NCI-H345 treated with DMSO at 0.1 percent for 48 hours (cell line): ENCODE results near the gene ZBED1.
"Not testable (repeated sequence)": the region's sequence is repeated elsewhere in the genome, so short reads cannot be mapped to it uniquely, and the experiment has no call there.

Source experiments
- DNase-seq: peaks from one replicate; lab custom pipeline; 2025; ENCODE audit not compliant: unreplicated experiment; lab: John Stamatoyannopoulos, UW

The ZBED1 gene

DNA sequence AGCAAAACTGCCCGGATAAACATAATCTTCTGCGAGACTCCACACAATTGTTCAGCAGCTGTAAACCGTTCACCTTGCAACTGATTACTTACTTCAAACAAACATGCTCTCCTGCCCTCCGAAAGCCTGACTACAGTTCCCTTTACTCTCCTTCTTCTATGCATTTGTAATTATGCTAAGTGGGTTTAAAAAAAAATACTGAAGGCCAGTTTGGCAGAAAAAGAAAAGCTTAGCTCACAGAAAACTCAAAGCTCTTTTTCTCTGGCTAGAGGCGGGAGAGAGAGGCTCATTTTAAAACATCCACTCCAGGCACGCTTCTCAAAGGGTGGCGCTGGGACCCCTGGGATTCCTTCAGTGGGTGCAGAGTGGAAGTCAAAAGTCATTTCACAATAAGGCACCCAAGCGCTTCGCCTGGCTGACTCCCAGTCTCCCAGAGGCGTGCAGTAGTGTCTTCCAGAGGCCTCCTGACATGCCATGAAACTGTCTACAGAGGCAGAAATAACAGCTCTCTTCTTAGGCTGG, 1.9 kb downstream of the ZBED1 start:
- no peak for DNase-seq

DNA sequence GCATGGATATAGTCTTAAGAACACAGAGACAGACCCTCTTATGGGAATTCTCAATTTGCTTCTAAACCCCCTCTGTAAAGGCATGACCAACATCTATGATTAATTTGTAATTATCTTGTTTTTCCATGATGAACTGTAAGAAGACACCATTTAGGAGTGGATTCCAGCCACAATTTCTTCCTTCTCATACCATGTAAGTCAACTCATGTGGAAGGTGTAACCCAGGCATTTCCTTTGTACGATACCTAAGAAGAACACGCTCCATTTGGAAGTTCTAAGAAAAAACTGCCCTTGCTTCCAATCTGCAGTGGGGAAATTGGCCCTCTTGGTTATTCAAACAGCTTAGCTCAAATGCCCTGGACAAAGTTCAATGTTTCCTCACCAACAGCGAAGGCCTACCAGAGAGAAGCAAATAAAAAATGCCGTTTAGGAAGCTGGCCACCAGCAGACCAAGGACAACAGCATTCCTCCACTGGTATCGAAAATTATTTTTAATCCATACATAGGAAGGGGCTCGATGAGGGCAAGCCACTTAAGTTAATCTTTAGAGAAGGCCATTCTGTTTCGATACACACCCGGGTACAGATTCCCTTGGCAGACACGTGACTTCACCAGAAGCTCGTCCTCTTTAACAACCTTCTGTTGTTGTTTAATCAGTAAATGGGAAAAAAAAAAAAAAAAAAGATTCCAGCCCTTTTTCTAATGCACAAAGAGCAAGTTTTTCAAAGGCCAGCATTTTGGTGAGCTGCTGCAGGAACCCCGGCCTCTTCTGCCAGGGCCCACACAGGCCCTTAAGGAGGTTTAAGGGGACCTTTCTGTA, 2.6 kb downstream of the ZBED1 start:
- no peak for DNase-seq

DNA sequence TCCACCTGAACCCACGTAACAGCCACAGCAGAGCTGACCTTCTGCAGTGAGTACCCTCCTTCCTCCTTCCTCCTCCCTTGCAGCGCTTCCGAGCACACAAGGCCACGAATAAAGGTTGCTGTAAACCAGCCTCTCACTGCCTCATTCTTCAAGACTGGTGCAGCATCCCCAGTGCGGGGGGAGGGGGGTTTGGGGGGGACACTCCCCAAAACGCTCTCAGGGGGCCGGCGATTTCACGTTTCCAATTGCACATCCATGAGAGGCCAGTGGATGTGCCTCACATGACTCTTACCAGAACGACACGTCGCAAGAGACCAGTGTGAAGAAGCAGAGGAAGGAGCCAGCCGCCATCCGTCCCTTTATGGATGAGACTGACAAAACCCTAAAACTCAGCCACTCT, 5.2 kb downstream of the ZBED1 start:
- DNase-seq: no peak

DNA sequence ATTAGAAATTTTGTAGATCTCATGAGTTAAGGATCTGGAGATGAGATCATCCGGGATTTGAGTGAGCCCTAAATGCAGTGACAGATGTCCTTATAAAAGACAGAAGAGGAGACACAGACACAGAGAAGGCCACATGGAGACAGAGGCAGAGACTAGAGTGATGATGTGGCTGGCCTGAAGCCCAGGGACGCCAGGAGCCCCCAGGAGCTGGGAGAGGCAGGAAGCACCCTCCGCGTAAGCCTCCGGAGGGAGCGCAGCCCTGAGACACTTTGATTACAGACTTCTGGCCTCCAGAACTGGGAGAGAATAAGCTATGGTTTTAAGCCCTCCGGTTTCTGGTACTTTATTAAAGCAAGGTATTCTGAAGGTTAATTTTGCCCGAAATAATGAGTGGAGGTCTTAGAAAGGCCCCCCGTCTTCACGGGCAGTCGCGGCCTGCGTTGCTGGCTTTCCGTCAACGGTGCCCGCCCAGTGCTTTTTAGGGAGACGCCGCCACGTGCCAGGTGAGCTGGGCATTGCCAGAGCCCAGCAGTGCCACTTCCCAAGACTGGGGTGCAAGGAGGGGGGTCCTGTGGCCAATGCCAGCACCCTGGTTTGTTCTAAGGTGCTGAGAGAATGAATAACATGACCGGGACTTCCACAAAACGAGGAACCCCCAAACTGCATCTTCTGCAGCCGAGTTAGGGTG, 8.1 kb downstream of the ZBED1 start:
- no peak for DNase-seq

DNA sequence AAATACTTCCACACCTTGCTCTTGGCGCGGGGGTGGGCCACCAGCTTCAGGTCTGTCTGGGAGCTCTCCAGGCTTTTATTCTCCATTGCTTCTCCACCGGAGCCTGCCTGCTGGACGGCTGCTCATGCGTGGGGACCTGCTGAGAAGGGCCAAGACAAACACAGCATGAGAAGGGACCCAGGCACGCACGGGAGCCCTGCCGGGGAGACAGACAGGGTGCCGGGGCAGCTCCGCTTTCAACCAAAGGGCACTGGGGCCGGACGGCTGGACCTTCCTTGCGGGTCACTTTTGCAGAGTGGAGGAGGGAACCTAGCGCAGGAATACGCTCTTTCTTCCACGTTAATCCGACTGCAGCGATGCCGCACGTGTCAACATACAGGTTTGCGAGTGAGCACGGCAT, 10.1 kb downstream of the ZBED1 start:
- no peak for DNase-seq

DNA sequence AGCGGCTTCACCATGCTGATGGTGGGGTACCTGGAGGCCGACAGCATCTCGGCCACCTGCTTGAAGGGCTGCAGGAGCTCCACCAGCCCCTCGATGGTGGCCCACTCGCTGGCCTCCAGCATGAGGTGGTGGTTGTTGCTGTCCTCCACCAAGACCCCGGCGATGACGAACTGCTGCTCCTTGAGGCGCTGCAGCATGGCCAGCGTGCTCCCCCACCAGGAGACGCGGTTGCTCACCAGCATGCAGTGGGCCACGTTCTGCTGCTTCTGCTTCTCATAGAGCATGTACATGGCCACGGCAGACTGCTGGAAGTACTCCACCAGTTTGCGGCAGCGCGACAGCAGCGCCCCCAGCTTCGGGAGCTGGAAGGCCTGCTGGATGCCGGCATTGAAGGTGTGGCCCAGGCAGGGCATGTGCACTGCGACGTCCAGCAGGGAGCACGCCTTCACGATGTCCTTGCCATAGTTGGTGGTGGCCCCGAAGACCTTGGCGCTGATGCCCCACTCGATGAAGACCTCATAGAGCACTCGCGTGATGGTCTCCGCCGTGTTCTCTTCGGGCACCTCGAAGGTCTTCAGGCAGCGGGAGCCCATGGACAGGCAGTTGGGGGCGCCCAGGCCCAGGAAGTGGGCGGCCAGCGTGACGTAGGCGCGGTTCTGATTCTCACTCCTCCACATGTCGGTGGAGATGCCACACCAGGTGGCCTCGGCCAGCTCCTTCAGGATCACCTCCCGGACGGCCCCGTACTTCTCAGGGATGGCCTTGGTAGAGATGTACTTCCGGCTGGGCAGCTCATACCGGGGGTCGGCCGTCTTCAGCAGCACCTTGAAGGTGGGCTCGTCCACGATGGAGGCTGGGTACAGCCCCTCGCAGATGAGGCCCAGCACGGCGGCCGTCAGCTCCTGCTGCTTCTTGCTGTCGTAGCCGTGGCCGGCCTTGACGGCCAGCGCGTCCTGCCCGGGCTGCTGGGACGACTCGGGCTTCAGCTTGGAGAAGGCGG, 11.0 kb downstream of the ZBED1 start:
- DNase-seq: no peak

DNA sequence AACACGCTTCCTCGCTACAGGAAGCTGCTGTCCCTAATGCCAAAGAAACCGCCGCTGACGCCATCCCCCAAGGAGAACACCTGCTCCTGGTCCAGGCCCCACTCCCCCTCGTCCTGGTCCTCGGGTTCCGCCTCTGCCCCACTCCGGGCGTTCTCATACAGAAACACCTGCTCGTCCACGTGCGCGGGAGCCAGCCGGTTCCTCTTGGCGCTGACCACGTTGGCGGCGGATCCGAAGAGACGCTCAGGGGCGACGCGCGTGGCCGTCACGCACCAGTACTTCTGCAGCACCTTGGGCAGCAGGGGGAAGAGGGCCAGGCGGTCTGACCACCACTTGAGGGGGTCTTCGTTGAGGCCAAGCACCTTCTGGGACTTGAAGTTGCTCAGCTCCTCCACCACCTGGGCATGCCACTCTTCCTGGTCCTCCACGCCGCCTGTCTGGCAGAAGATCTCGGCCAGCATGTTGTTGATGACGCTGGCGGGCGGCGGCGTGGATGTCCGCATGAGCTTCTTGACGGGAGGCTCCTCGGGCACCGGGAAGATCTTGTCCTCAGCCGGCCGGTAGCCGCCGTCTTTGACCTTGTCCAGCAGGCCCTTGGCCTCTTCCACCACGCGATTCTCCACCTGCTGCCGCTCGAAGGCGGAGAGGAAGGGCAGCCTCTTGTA, 12.0 kb downstream of the ZBED1 start:
- DNase-seq: no peak

DNA sequence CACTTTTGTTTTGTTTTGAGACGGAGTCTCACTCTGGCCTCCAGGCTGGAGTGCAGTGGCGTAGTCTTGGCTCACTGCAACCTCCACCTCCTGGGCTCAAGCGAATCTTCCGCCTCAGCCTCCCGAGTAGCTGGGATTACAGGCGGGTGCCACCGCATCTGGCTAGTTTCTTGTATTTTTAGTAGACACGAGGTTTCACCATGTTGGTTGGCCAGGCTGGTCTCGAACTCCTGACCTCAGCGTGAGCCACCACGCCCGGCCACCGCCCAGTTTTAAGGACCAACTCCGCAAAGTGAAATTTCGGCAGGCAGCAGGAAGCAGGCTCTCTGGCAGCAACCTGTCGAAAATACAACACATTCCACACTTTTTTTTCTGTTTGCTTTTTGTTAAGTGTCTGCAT, 13.4 kb downstream of the ZBED1 start:
- DNase-seq: no peak

DNA sequence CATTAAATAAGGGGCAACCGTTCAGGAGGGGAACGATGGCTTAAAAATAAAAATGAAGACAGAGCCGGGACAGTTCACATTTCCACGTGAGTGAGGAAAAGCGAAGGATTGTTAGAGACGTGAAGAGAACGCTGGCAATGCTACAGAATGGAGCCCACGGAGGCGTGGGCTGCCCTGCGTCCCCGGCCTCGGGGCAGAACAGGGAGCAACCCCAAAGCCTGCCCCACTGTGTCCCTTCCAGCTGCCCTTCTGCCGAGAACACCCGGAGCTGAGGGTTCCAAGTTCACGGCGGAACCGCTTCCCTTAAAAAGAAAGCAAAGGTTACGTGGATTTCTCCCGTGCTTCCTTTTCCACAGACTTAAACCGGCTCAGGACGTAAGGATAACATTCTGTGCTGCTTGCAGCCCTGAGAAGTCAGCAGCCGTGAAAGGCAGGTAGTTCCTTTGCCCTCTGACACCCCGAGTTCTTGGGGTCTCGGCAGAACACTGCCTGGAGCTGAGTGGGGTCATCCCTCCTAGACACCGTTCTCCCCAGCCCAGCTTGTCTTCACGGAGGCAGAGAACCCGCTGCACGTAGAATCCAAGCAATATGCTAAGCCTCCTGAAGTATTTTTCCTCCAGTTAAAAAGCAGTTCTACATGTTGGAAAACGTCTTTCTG, 14.2 kb downstream of the ZBED1 start:
- DNase-seq: no peak

DNA sequence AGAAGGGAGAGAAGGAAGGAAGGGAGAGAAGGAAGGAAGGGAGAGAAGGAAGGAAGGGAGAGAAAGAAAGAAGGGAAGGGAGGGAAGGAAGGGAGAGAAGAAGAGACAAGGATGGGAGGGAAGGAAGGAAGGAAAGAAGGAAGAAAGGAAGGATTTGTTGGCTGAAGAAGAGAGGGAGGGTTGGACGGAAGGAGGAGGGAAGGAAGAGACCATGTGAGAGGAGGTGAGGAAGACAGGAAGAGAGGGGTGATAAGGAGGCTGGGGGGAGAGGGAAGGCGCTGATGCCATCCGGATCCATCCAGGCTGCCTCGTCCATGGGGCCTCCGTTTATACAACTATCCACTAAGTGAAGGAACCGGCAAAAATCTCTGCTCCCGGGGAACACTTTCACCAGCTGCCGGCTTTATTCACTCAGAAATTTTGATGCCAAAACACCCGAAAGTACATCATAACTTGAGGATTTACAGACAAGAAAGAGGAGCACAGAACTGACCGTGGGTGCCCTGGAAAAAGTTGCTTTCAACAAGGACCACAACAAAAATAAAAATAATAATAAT, 14.9 kb downstream of the ZBED1 start:
- no peak for DNase-seq

DNA sequence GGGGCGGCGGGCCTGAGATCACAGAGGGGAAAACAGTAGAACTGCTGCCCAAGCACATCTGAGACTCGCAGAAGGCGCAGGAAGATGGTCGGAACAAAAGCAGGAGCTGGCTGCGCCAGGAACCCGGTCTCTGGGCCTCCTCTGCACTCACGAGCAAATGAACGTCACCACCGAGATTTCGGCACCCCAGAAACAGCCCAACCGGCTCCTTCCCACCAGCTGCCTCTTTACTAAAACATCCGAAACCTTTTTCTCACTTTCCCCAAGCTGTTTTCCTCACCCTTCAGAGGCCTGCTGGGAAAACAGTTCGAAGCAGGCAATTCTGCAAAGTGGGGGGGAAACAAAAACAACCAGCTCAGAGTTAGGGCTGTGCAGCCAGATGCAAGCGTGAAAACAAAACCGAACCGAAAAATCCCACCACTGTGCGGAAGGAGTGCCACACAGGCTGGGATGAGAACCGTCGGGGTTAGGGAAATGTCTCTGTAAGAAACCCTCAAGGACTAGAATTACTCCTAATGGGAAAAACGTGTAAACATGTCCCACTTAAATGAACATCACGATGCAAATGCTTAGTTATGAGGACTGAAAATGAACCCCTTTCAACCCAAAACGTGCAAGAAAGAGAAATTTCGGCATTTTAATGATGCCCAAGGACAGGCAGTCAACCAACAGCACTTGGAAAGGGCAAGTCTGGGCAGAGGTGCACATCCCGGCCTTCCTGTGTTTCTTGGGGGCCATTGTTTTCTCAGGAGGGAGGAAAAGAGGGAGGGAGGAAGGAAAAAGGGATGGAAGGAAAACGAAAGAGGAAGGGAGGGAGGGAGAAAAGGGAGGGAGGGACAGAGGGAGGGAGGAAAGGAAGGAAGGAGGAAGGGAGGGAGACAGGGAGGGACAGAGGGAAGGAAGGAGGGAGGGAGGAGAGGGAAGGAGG, 15.8 kb downstream of the ZBED1 start:
- no peak for DNase-seq

DNA sequence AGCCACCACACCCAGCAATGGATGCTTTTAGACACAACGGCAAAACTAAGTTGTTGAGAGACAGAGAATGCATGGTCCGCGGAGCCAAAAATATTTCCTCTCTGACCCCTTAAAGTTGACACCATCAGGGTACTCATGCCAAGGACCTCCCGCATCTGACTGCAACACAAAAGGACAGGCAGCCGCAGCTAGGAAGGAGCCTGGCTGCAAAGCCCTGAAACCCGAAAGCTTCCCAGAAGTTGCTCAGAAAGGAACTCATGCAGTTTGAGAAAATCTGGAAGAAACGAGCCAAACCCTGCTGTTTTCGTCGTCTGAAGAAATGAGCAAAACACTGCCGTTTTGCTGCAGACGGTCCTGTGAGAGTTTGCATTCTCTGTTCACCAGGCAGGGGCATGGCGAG, 16.5 kb downstream of the ZBED1 start:
- no peak for DNase-seq

DNA sequence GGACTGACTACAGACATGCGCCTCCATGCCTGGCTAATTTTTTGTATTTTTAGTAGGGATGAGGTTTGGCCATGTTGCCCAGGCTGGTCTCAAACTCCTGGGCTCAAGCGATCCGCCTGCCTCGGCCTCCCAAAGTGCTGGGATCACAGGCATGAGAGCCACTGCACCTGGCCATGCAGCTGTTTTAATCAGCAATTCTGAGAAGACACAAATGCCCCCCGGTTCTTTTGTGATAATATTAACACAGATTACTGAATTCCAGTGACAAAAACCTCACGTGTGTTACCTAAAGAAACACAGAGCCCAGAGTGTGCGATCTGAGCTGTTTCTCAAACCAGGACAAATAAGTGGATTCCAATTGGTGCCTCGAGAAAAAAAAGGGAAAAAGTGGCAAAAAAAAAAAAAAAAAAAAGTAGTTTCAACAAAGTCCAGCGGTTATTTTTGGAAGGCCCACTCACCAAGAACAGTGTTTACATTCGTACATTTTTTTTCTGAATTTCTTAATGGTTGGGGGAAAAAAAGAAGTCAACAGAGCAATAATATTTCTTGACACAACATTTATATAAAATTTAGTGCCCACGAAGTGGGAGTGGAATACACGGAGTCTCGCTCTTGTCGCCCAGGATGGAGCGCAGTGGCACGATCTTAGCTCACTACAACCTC, 17.2 kb downstream of the ZBED1 start:
- DNase-seq: no peak

DNA sequence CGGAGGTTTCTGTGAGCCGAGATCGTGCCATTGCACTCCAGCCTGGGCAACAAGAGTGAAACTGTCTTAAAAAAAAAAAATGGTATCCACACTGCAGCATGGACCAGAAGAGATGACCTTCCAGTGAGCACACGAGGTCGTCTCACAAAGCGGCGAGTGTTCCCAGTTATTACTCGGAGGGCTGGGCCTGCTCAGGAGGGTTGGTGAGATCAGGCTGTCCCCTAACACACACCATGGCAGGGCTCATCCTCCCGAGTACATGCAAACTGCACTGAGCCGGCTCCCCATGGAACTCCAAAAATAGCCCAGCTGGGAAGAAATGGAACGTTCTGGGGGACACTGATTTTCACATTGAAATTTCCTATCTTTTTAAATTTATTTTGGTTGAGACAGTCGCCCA, 19.2 kb downstream of the ZBED1 start:
- DNase-seq: not testable (repeated sequence)

DNA sequence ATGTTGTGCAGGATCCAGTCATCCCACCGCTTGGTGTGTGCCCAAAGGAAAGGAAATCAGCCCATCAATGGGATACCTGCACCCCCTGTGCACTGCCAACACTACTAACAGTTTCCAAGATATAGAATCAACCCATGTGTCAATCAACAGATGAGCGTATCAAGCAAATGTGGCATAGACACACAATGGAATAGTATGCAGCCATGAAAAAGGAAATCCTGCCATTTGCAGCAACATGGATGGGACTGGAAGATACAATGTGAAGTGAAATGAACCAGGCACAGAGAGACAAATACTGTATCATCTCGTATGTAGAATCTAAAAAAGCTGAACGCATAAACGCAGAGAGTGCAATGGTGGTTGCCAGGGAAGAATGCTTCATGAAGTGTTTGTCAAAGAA, 20.8 kb downstream of the ZBED1 start:
- DNase-seq: not testable (repeated sequence)

DNA sequence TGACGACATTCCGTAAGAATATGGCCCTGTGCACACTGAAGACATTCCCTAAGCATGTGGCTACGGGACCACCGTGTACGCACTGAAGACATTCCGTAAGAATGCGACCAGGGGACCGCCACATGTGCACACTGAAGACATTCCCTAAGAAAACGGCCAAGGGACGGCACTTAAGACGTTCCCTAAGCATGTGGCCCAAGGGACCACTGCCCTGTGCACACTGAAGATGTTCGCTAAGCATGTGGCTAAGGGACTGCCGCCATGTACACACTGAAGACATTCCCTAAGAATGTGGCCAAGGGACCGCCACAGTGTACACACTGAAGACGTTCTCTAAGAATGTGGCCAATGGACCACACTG, 21.4 kb downstream of the ZBED1 start:
- DNase-seq: no peak

DNA sequence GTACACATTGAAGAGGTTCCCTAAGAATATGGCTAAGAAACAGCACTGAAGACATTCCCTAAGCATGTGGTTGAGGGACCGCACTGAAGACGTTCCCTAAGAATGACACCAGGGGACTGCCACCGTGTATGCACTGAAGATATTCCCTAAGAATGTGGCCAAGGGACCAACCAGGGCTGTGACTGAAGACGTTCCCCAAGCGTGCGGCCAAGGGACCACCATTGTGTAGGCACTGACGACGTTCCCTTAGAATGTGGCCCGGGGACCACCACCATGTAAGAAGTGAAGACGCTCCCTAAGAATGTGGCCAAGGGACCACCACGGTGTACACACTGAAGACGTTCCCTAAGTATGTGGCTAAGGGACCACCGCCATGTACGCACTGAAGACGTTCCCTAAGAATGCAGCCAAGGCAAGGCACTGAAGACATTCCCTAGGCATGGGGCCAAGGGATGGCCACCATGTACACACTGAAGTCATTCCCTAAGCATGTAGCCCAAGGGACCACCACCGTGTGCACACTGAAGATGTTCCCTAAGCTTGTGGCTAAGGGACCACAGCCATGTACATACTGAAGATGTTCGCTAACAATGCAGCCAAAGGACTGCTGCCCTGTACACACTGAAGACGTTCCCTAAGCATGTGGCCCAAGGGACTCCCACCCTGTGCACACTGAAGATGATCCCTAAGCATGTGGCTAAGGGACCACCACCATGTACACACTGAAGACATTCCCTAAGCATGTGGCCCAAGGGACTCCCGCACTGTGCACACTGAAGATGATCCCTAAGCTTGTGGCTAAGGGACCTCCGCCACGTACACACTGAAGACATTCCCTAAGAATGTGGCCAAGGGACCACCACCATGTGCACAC, 22.0 kb downstream of the ZBED1 start:
- no peak for DNase-seq
